ENCODE measurements around the gene UNC5C. TPM values are rescaled to one million over a fixed set of nuclear protein-coding genes. Genes with fewer than 3 reads are reported as not detected.

Gene UNC5C
- total RNA-seq, 1 experiment from 2014 or later = not detected

GRCh38 chr4:95544113-95545103, 4.4 kb downstream of the UNC5C start:
- Mint-ChIP-seq H3K4me1 (ENCODE audit: low read depth, unreplicated experiment) (no peaks in the 10 kb centered on the region), H3K4me3 (ENCODE audit: unreplicated experiment) (no peak overlapping the region), H3K36me3 (ENCODE audit: insufficient read depth, unreplicated experiment) (no peaks in the 10 kb centered on the region), H3K9me3 (ENCODE audit: unreplicated experiment) (no peaks in the 10 kb centered on the region), H3K27me3 (ENCODE audit: insufficient read depth, unreplicated experiment) (no peaks in the 10 kb centered on the region), H3K27ac (ENCODE audit: unreplicated experiment) (no peak overlapping the region)
- no peak for TF ChIP-seq CTCF (IDR thresholded peaks at IDR 0.05; ENCODE audit: insufficient read depth in 1 of 2, low read depth in 1 of 2, low read length in 1 of 2, severe bottlenecking in 1 of 2, unreplicated experiment in 1 of 2)
- no peaks in the 10 kb centered on the region for H3K9me3 ChIP-seq
- no peak for DNase-seq
- no peaks in the 10 kb centered on the region for H3K27me3 ChIP-seq (replicated peaks; ENCODE audit: control insufficient read depth, insufficient read depth, low read length)
- CTCF ChIA-PET = no interaction called here
- no peaks in the 10 kb centered on the region for H3K36me3 ChIP-seq (ENCODE audit: control insufficient read depth, insufficient read depth, low read length)
- POLR2A ChIA-PET = no interaction called here
- no TSS peak for BruUV-seq (replicated peaks)
- intact Hi-C loops (cut with micrococcal nuclease; ENCODE audit: unreplicated experiment) = loop anchor here (1.0 kb wide), 1 partner anchor 378 kb away; no protein-coding TSS in a partner anchor
- H3K4me1 ChIP-seq = no peaks in the 10 kb centered on the region
- no peak overlapping the region for H3K4me3 ChIP-seq (ENCODE audit: low read depth, low read length)

DNA sequence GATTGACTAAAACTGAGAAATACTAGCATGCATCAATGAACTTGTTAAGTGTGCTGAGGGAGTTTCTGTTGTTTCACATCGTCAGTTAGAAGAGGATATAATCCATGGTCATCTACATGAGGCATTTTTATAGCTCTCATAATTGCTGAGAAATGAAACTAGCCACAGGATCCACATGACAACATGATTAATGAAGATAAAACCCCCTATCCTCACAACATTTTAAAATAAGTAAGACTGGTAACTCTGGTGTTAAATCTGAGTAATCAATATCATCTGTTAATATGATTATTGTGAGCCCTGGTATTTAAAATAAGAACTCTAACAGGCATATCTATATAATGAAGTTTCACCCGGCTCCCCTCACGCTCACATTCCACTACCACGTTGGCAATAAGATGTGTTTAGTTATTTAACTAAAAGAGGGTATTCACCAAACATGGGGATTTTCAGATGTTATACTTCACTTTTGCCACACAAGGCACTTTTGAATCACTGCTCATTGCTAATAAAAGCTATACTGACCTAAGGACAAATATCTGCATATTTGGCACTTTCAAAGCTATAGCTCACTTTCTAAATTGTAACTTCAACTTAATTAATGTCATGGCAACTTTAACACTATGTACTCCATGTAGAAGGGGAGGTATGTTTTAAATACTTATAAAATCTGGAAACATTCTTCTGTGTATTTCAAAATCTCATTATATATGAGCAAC, 6.7 kb downstream of the UNC5C start:
- CTCF ChIA-PET = no interaction called here
- POLR2A ChIA-PET = no interaction called here
- H3K4me1 ChIP-seq = no peaks in the 10 kb centered on the region
- BruUV-seq (replicated peaks) = no TSS peak
- no peaks in the 10 kb centered on the region for H3K27me3 ChIP-seq (replicated peaks; ENCODE audit: control insufficient read depth, insufficient read depth, low read length)
- Mint-ChIP-seq H3K27ac (ENCODE audit: unreplicated experiment) (no peak overlapping the region), H3K27me3 (ENCODE audit: insufficient read depth, unreplicated experiment) (peaks cover 2% of the 10 kb centered on the region), H3K36me3 (ENCODE audit: insufficient read depth, unreplicated experiment) (no peaks in the 10 kb centered on the region), H3K4me1 (ENCODE audit: low read depth, unreplicated experiment) (no peaks in the 10 kb centered on the region), H3K9me3 (ENCODE audit: unreplicated experiment) (no peaks in the 10 kb centered on the region), H3K4me3 (ENCODE audit: unreplicated experiment) (no peak overlapping the region)
- DNase-seq = no peak
- intact Hi-C loops (cut with micrococcal nuclease; ENCODE audit: unreplicated experiment) = no loop called here
- H3K36me3 ChIP-seq (ENCODE audit: control insufficient read depth, insufficient read depth, low read length) = no peaks in the 10 kb centered on the region
- no peaks in the 10 kb centered on the region for H3K9me3 ChIP-seq
- no peak overlapping the region for H3K4me3 ChIP-seq (ENCODE audit: low read depth, low read length)
- TF ChIP-seq CTCF (IDR thresholded peaks at IDR 0.05; ENCODE audit: insufficient read depth in 1 of 2, low read depth in 1 of 2, low read length in 1 of 2, severe bottlenecking in 1 of 2, unreplicated experiment in 1 of 2) = no peak

DNA sequence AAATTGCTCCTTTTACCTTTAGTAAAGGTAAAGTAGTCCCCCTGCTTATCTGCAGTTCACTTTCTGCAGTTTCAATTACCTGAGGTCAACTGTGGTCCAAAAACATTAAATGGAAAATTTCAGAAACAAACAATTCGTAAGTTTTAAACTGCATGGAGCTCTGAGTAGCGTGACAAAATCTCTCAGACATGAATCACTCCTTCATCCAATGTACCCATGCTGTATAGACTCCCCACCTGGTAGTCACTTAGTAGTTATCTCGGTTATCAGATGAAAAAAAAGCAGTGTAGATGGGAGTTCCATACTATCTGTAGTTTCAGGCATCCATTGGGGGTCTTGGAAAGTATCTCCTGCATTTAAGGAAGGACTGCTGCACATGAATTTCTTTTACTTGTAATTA, 7.7 kb downstream of the UNC5C start:
- intact Hi-C loops (cut with micrococcal nuclease; ENCODE audit: unreplicated experiment) = no loop called here
- DNase-seq = no peak
- H3K9me3 ChIP-seq = no peaks in the 10 kb centered on the region
- CTCF ChIA-PET = no interaction called here
- Mint-ChIP-seq H3K27me3 (ENCODE audit: insufficient read depth, unreplicated experiment) (peaks cover 2% of the 10 kb centered on the region), H3K27ac (ENCODE audit: unreplicated experiment) (no peak overlapping the region), H3K36me3 (ENCODE audit: insufficient read depth, unreplicated experiment) (no peaks in the 10 kb centered on the region), H3K9me3 (ENCODE audit: unreplicated experiment) (no peaks in the 10 kb centered on the region), H3K4me1 (ENCODE audit: low read depth, unreplicated experiment) (no peaks in the 10 kb centered on the region), H3K4me3 (ENCODE audit: unreplicated experiment) (no peak overlapping the region)
- BruUV-seq (replicated peaks) = no TSS peak
- no peaks in the 10 kb centered on the region for H3K4me1 ChIP-seq
- H3K27me3 ChIP-seq (replicated peaks; ENCODE audit: control insufficient read depth, insufficient read depth, low read length) = no peaks in the 10 kb centered on the region
- no peak for TF ChIP-seq CTCF (IDR thresholded peaks at IDR 0.05; ENCODE audit: insufficient read depth in 1 of 2, low read depth in 1 of 2, low read length in 1 of 2, severe bottlenecking in 1 of 2, unreplicated experiment in 1 of 2)
- H3K36me3 ChIP-seq (ENCODE audit: control insufficient read depth, insufficient read depth, low read length) = no peaks in the 10 kb centered on the region
- POLR2A ChIA-PET = no interaction called here
- no peak overlapping the region for H3K4me3 ChIP-seq (ENCODE audit: low read depth, low read length)
